Smooth muscle cell (in vitro differentiated cells): ENCODE measurements around the gene SEPTIN5. TPM values are rescaled to one million over a fixed set of nuclear protein-coding genes. Genes with fewer than 3 reads are reported as not detected.

Experiments used
- DNase-seq: peaks from one replicate; lab custom pipeline; 2025; ENCODE audit not compliant: unreplicated experiment; lab: John Stamatoyannopoulos, UW
- H2AFZ ChIP-seq: fragments of 200-600 bp; sonication (generic); 2 replicates; pipeline ENCODE4 v1.6.0; 2016; ENCODE audit warnings: antibody characterized with exemption, low read depth, mild to moderate bottlenecking
- H3F3A ChIP-seq: fragments of 200-600 bp; sonication (generic); 2 replicates; pipeline ENCODE4 v1.6.0; 2017; ENCODE audit warnings: antibody characterized with exemption, low read depth
- H3K27ac ChIP-seq: fragments of 200-600 bp; sonication (generic); 2 replicates; pipeline ENCODE4 v1.5.1; 2016; ENCODE audit warnings: low read depth, mild to moderate bottlenecking
- H3K27me3 ChIP-seq: fragments of 200-600 bp; sonication (generic); 2 replicates; pipeline ENCODE4 v1.6.1; 2016; ENCODE audit warnings: low read depth, mild to moderate bottlenecking
- H3K36me3 ChIP-seq: fragments of 200-600 bp; sonication (generic); 2 replicates; pipeline ENCODE4 v1.5.1; 2016; ENCODE audit warnings: low read depth
- H3K4me1 ChIP-seq: fragments of 200-600 bp; sonication (generic); 2 replicates; pipeline ENCODE4 v1.5.1; 2016; ENCODE audit warnings: low read depth
- H3K4me2 ChIP-seq: fragments of 200-600 bp; sonication (generic); 2 replicates; pipeline ENCODE4 v1.6.0; 2016; ENCODE audit warnings: mild to moderate bottlenecking
- H3K4me3 ChIP-seq: fragments of 200-600 bp; sonication (generic); 2 replicates; pipeline ENCODE4 v1.5.1; 2016; ENCODE audit warnings: mild to moderate bottlenecking
- H3K79me2 ChIP-seq: fragments of 200-600 bp; sonication (generic); 2 replicates; pipeline ENCODE4 v1.6.0; 2016; ENCODE audit warnings: low read depth, mild to moderate bottlenecking
- H3K9ac ChIP-seq: fragments of 200-600 bp; sonication (generic); 2 replicates; pipeline ENCODE4 v1.6.0; 2016; ENCODE audit warnings: low read depth
- H3K9me3 ChIP-seq: fragments of 200-600 bp; sonication (generic); replicated peaks from 2 replicates; pipeline ENCODE4 v1.5.1; 2016; ENCODE audit warnings: low read depth
- H4K20me1 ChIP-seq: fragments of 200-600 bp; sonication (generic); 2 replicates; pipeline ENCODE4 v1.6.0; 2016; ENCODE audit warnings: low read depth
- WGBS: methylation state at CpG from one replicate; pipeline ENCODE4 v1.1.7; 2016; ENCODE audit warnings: low lambda C conversion rate; 5-methylcytosine and 5-hydroxymethylcytosine counted together
- polyA plus RNA-seq: library from polyadenylated mRNA; unstranded; fragments of >200 nt; fragmentation: Nextera tagmentation; extraction: Ambion mirVana; gene quantifications from 2 replicates; pipeline ENCODE4 v1.2.1, GENCODE V29; 2016
- total RNA-seq: library from RNA; depleted of rRNA; stranded (reverse); fragments of >200 nt; gene quantifications from 2 replicates; pipeline ENCODE4 v1.2.3, GENCODE V29; 2014
- TF ChIP-seq, protein P1 (sequence below): fragments of 200-600 bp; sonication (generic); IDR thresholded peaks from 2 replicates; pipeline ENCODE4 v1.5.1; 2017; ENCODE audit warnings: borderline replicate concordance, mild to moderate bottlenecking, antibody characterized with exemption; ENCODE audit not compliant: insufficient read depth, poor library complexity, severe bottlenecking

SEPTIN5 gene
- total and polyA plus RNA-seq, 2 experiments from 2014 or later: 26.6 to 64.1 TPM

- Histone ChIP-seq H3K4me3 (no peak overlapping the region), H3K79me2 (no peaks in the 10 kb centered on the region), H3K9me3 (no peaks in the 10 kb centered on the region), H4K20me1 (no peaks in the 10 kb centered on the region), H3F3A (no peaks in the 10 kb centered on the region), H3K4me1 (no peaks in the 10 kb centered on the region), H3K27me3 (peaks cover 13% of the 10 kb centered on the region), H3K27ac (no peak overlapping the region), H3K36me3 (no peaks in the 10 kb centered on the region), H3K4me2 (no peak overlapping the region), H2AFZ (peak overlapping the region; percentile 55), H3K9ac (no peak overlapping the region)
- no peak for DNase-seq
- 98% methylated on average over 8 of the region's 8 CpGs for WGBS
- TF ChIP-seq, protein P1, sequence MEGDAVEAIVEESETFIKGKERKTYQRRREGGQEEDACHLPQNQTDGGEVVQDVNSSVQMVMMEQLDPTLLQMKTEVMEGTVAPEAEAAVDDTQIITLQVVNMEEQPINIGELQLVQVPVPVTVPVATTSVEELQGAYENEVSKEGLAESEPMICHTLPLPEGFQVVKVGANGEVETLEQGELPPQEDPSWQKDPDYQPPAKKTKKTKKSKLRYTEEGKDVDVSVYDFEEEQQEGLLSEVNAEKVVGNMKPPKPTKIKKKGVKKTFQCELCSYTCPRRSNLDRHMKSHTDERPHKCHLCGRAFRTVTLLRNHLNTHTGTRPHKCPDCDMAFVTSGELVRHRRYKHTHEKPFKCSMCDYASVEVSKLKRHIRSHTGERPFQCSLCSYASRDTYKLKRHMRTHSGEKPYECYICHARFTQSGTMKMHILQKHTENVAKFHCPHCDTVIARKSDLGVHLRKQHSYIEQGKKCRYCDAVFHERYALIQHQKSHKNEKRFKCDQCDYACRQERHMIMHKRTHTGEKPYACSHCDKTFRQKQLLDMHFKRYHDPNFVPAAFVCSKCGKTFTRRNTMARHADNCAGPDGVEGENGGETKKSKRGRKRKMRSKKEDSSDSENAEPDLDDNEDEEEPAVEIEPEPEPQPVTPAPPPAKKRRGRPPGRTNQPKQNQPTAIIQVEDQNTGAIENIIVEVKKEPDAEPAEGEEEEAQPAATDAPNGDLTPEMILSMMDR: no peak
Measured at GRCh38 chr22:19730198-19730597, 15.9 kb downstream of the SEPTIN5 start.

GRCh38 chr22:19730655-19731360 is 16.5 kb downstream of the SEPTIN5 start:
- WGBS: 16% methylated on average over 37 of the region's 48 CpGs

DNA sequence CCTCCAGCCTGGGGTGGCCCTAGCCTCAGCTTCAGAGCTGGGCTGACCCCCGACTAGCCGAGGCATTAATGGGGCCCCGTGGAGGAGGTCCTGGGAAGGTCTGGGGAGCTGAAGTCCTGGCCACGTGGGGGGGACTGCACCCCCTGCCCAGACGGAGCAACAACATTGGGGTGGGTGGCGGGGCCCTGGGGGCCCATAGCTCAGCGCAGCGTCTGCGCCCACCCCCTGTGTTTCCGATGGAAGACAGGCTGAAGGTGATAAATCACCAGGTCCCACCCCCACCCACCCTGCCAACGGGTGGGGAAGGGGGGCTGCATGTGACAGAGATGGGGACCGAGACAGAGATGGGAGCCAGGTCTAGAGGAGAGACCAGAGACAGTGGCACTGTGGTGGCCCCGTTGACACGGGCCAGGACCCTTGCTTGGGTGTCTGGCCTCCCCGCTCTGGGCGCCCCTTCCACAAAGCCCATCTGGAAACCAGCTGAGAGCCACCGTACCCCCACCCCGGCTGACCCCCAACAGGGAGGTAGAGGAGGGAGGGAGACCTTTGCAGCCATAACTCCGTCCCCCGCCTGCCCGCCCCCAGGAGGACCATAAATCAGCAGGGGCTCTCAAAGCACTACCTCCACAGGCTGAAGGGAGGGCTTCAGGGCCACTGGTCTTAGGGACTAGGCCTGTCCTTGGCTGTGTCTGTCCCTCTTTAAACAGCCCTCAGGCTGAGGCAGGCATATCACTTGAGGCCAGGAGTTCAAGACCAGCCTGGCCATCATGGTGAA is 17.2 kb downstream of the SEPTIN5 start:
- Histone ChIP-seq H4K20me1 (no peaks in the 10 kb centered on the region), H3K79me2 (no peaks in the 10 kb centered on the region), H3K9me3 (no peaks in the 10 kb centered on the region), H3K4me3 (no peak overlapping the region), H3F3A (no peaks in the 10 kb centered on the region), H3K9ac (no peak overlapping the region), H3K4me1 (no peaks in the 10 kb centered on the region), H3K27me3 (peaks cover 10% of the 10 kb centered on the region), H3K4me2 (no peak overlapping the region), H3K36me3 (no peaks in the 10 kb centered on the region), H2AFZ (no peak overlapping the region), H3K27ac (no peak overlapping the region)
- 79% methylated on average over 16 of the region's 21 CpGs for WGBS
- DNase-seq: no peak
- TF ChIP-seq, protein P1: no peak

More at GRCh38 chr22:19730655-19731360, 16.5 kb downstream of the SEPTIN5 start:
- Histone ChIP-seq H3K4me2 (peak overlapping the region; percentile 82), H4K20me1 (no peaks in the 10 kb centered on the region), H3K4me1 (no peaks in the 10 kb centered on the region), H3K27ac (no peak overlapping the region), H3K36me3 (no peaks in the 10 kb centered on the region), H3K27me3 (peaks cover 10% of the 10 kb centered on the region), H3K4me3 (peak overlapping the region; percentile 45), H3F3A (no peaks in the 10 kb centered on the region), H3K9ac (no peak overlapping the region), H3K79me2 (no peaks in the 10 kb centered on the region), H3K9me3 (no peaks in the 10 kb centered on the region), H2AFZ (peak overlapping the region; percentile 55)
- DNase-seq: peak; percentile 63
- TF ChIP-seq, protein P1: peak; percentile 97
